CD4-positive, CD25-positive, alpha-beta regulatory T cell (primary cell): ENCODE data around the gene TMEM132C. TPM values are rescaled to one million over a fixed set of nuclear protein-coding genes. Genes with fewer than 3 reads are reported as not detected.

Experiments used
- ATAC-seq, 2 donors: fragments of 150-1000 bp; cut with Tn5 transposase; one replicate each; pipeline ENCODE4 v1.10.0; 2021; ENCODE audit warnings: low read depth in 2 of 2, moderate number of reproducible peaks in 2 of 2, moderate library complexity in 1 of 2
- DNase-seq, 3 donors: peaks; one replicate each; pipeline versions ENCODE4 v3.0.0 to v3.0.0-alpha.2; 2012 to 2022; ENCODE audit warnings: mixed read lengths in 1 of 3
- H3K27ac ChIP-seq: one replicate; pipeline ENCODE4 v1.7.0; 2013; ENCODE audit warnings: mild to moderate bottlenecking, low read length; ENCODE audit not compliant: insufficient read depth, poor library complexity, severe bottlenecking
- H3K27me3 ChIP-seq: one replicate; pipeline ENCODE4 v1.7.0; 2013; ENCODE audit warnings: low read length; ENCODE audit not compliant: control insufficient read depth, insufficient read depth
- H3K36me3 ChIP-seq: one replicate; pipeline ENCODE4 v1.7.0; 2013; ENCODE audit warnings: mild to moderate bottlenecking, low read length, moderate library complexity; ENCODE audit not compliant: control insufficient read depth, insufficient read depth
- H3K4me1 ChIP-seq: 2 replicates; pipeline ENCODE4 v1.7.0; 2013; ENCODE audit warnings: mild to moderate bottlenecking, low read length; ENCODE audit not compliant: insufficient read depth, control insufficient read depth, poor library complexity, severe bottlenecking
- H3K4me3 ChIP-seq: one replicate; pipeline ENCODE4 v1.7.0; 2013; ENCODE audit warnings: low read depth, mild to moderate bottlenecking, low read length, moderate library complexity
- H3K9me3 ChIP-seq, 2 experiments: 1 replicate in 1 of 2; 2 replicates in 1 of 2; pipeline ENCODE4 v1.7.0; 2013; ENCODE audit warnings: low read length in 2 of 2, mild to moderate bottlenecking in 1 of 2, moderate library complexity in 1 of 2; ENCODE audit not compliant: control insufficient read depth in 2 of 2
- H3K27ac Mint-ChIP-seq, 3 donors: one replicate each; pipeline ENCODE4 v1.8.0; 2020 to 2022; ENCODE audit warnings: mild to moderate bottlenecking in 3 of 3, mixed read lengths in 3 of 3, moderate library complexity in 2 of 3
- H3K27me3 Mint-ChIP-seq: one replicate; pipeline ENCODE4 v1.8.0; 2022; ENCODE audit warnings: mild to moderate bottlenecking, mixed read lengths
- H3K36me3 Mint-ChIP-seq: one replicate; pipeline ENCODE4 v1.8.0; 2020; ENCODE audit warnings: mixed read lengths
- H3K4me1 Mint-ChIP-seq, 4 donors: one replicate each; pipeline ENCODE4 v1.8.0; 2020 to 2022; ENCODE audit warnings: mixed read lengths in 4 of 4, mild to moderate bottlenecking in 1 of 4
- H3K4me3 Mint-ChIP-seq, 4 donors: one replicate each; pipeline ENCODE4 v1.8.0; 2020 to 2022; ENCODE audit warnings: mild to moderate bottlenecking in 4 of 4, mixed read lengths in 4 of 4, moderate library complexity in 3 of 4
- H3K9me3 Mint-ChIP-seq, 7 donors: one replicate each; pipeline ENCODE4 v1.8.0; 2020 to 2022; ENCODE audit warnings: mixed read lengths in 7 of 7, mild to moderate bottlenecking in 3 of 7, moderate library complexity in 2 of 7
- polyA plus RNA-seq, 4 donors: library from polyadenylated mRNA; unstranded; fragments of 300-500 nt; fragmentation: Illumina TruSeq; gene quantifications; one replicate each; pipeline ENCODE4 v1.2.3, GENCODE V29; 2021
- total RNA-seq: library from RNA; stranded (reverse); gene quantifications from one replicate; pipeline ENCODE4 v1.2.3, GENCODE V29; 2022

Gene TMEM132C
- total and polyA plus RNA-seq, 5 donors from 2014 or later: 0.06 TPM; not detected in 4

GRCh38 chr12:128536810-128537209, 269.8 kb downstream of the TMEM132C start:
- ATAC-seq: no peak
- no peaks in the 10 kb centered on the region for H3K9me3 ChIP-seq
- no peak overlapping the region for H3K4me3 Mint-ChIP-seq
- H3K36me3 ChIP-seq: no peaks in the 10 kb centered on the region
- H3K4me1 ChIP-seq: peaks cover 8% of the 10 kb centered on the region
- no peaks in the 10 kb centered on the region for H3K27me3 Mint-ChIP-seq
- peaks cover 10 to 35% (median 14%) of the 10 kb centered on the region in 4 donors for H3K4me1 Mint-ChIP-seq
- no peak overlapping the region for H3K27ac ChIP-seq
- H3K27ac Mint-ChIP-seq: no peak overlapping the region
- H3K4me3 ChIP-seq: no peak overlapping the region
- no peak for DNase-seq
- peaks cover 0 to 14% (median 0%) of the 10 kb centered on the region in 7 donors for H3K9me3 Mint-ChIP-seq
- H3K36me3 Mint-ChIP-seq: no peaks in the 10 kb centered on the region
- no peaks in the 10 kb centered on the region for H3K27me3 ChIP-seq

GRCh38 chr12:128537668-128538067, 270.7 kb downstream of the TMEM132C start:
- Histone ChIP-seq H3K36me3 (no peaks in the 10 kb centered on the region), H3K9me3 (no peaks in the 10 kb centered on the region), H3K27ac (no peak overlapping the region), H3K4me1 (peaks cover 8% of the 10 kb centered on the region), H3K27me3 (no peaks in the 10 kb centered on the region), H3K4me3 (no peak overlapping the region)
- ATAC-seq (no peak), DNase-seq (no peak)
- peaks cover 0 to 14% (median 0%) of the 10 kb centered on the region in 7 donors for H3K9me3 Mint-ChIP-seq
- no peaks in the 10 kb centered on the region for H3K27me3 Mint-ChIP-seq
- peaks cover 10 to 35% (median 14%) of the 10 kb centered on the region in 4 donors for H3K4me1 Mint-ChIP-seq
- no peaks in the 10 kb centered on the region for H3K36me3 Mint-ChIP-seq
- no peak overlapping the region for H3K4me3 Mint-ChIP-seq
- no peak overlapping the region for H3K27ac Mint-ChIP-seq

- Mint-ChIP-seq H3K4me3 (peak overlapping the region in 2 of 4 donors; percentile 82 to 95), H3K4me1 (peaks cover 0 to 17% (median 4%) of the 10 kb centered on the region in 4 donors), H3K36me3 (no peaks in the 10 kb centered on the region), H3K27me3 (peaks cover 5% of the 10 kb centered on the region), H3K27ac (peak overlapping the region in 2 of 3 donors; percentile 91 to 95), H3K9me3 (peaks cover 0 to 5% (median 0%) of the 10 kb centered on the region in 7 donors)
- peak overlapping the region; percentile 45 for H3K4me3 ChIP-seq
- no peaks in the 10 kb centered on the region for H3K27me3 ChIP-seq
- peak in 2 of 3 donors; percentile 18 to 47 for DNase-seq
- H3K4me1 ChIP-seq: peaks cover 11% of the 10 kb centered on the region
- H3K9me3 ChIP-seq: no peaks in the 10 kb centered on the region
- peak overlapping the region; percentile 62 for H3K27ac ChIP-seq
- no peaks in the 10 kb centered on the region for H3K36me3 ChIP-seq
- no peak for ATAC-seq
These were observed 275.9 kb downstream of the TMEM132C start for GRCh38 chr12:128542844-128543243.

- no peaks in the 10 kb centered on the region for H3K36me3 Mint-ChIP-seq
These were observed 276.5 kb downstream of the TMEM132C start for GRCh38 chr12:128543460-128543859.

GRCh38 chr12:128543971-128544370, 277.0 kb downstream of the TMEM132C start:
- DNase-seq: no peak
- peak overlapping the region in 1 of 3 donors; percentile 95 for H3K27ac Mint-ChIP-seq
- H3K36me3 Mint-ChIP-seq: no peaks in the 10 kb centered on the region

More at GRCh38 chr12:128543460-128543859, 276.5 kb downstream of the TMEM132C start:
- no peak for DNase-seq
- H3K4me1 Mint-ChIP-seq: peaks cover 0 to 17% (median 4%) of the 10 kb centered on the region in 4 donors
- peak overlapping the region in 2 of 3 donors; percentile 79 to 95 for H3K27ac Mint-ChIP-seq
- no peak overlapping the region for H3K4me3 ChIP-seq
- no peaks in the 10 kb centered on the region for H3K36me3 ChIP-seq
- peak overlapping the region; percentile 62 for H3K27ac ChIP-seq
- peaks cover 5% of the 10 kb centered on the region for H3K27me3 Mint-ChIP-seq
- H3K27me3 ChIP-seq: no peaks in the 10 kb centered on the region
- peaks cover 0 to 5% (median 0%) of the 10 kb centered on the region in 7 donors for H3K9me3 Mint-ChIP-seq
- ATAC-seq: no peak
- peak overlapping the region in 2 of 4 donors; percentile 82 to 95 for H3K4me3 Mint-ChIP-seq
- H3K4me1 ChIP-seq: peaks cover 11% of the 10 kb centered on the region
- no peaks in the 10 kb centered on the region for H3K9me3 ChIP-seq

GRCh38 chr12:128548949-128549348, 282.0 kb downstream of the TMEM132C start:
- Mint-ChIP-seq H3K4me3 (no peak overlapping the region), H3K4me1 (no peaks in the 10 kb centered on the region), H3K27me3 (peaks cover 5% of the 10 kb centered on the region), H3K9me3 (peaks cover 0 to 3% (median 0%) of the 10 kb centered on the region in 7 donors), H3K36me3 (no peaks in the 10 kb centered on the region), H3K27ac (no peak overlapping the region)
- no peak overlapping the region for H3K4me3 ChIP-seq
- DNase-seq (no peak), ATAC-seq (no peak)
- H3K27me3 ChIP-seq: no peaks in the 10 kb centered on the region
- peaks cover 0 to 1% of the 10 kb centered on the region in 2 experiments for H3K9me3 ChIP-seq
- H3K27ac ChIP-seq: no peak overlapping the region
- H3K4me1 ChIP-seq: peaks cover under 1% of the 10 kb centered on the region
- no peaks in the 10 kb centered on the region for H3K36me3 ChIP-seq

More at GRCh38 chr12:128543971-128544370, 277.0 kb downstream of the TMEM132C start:
- Histone ChIP-seq H3K4me3 (no peak overlapping the region), H3K4me1 (peaks cover 11% of the 10 kb centered on the region), H3K27me3 (no peaks in the 10 kb centered on the region), H3K9me3 (no peaks in the 10 kb centered on the region), H3K27ac (peak overlapping the region; percentile 62), H3K36me3 (no peaks in the 10 kb centered on the region)
- Mint-ChIP-seq H3K4me3 (no peak overlapping the region), H3K9me3 (peaks cover 0 to 5% (median 0%) of the 10 kb centered on the region in 7 donors), H3K4me1 (peaks cover 0 to 17% (median 4%) of the 10 kb centered on the region in 4 donors), H3K27me3 (peaks cover 5% of the 10 kb centered on the region)
- ATAC-seq: no peak

- H3K9me3 ChIP-seq: peaks cover 0 to 1% of the 10 kb centered on the region in 2 experiments
- H3K36me3 ChIP-seq: no peaks in the 10 kb centered on the region
- H3K36me3 Mint-ChIP-seq: no peaks in the 10 kb centered on the region
- no peak overlapping the region for H3K27ac Mint-ChIP-seq
- H3K27me3 ChIP-seq: no peaks in the 10 kb centered on the region
- H3K27ac ChIP-seq: no peak overlapping the region
- H3K9me3 Mint-ChIP-seq: peaks cover 0 to 3% (median 0%) of the 10 kb centered on the region in 7 donors
- H3K4me3 ChIP-seq: no peak overlapping the region
- ATAC-seq: no peak
- peaks cover 5% of the 10 kb centered on the region for H3K27me3 Mint-ChIP-seq
- H3K4me3 Mint-ChIP-seq: no peak overlapping the region
- H3K4me1 ChIP-seq: no peaks in the 10 kb centered on the region
- no peaks in the 10 kb centered on the region for H3K4me1 Mint-ChIP-seq
- no peak for DNase-seq
These were observed 282.7 kb downstream of the TMEM132C start for GRCh38 chr12:128549601-128550218.

- Mint-ChIP-seq H3K4me1 (no peaks in the 10 kb centered on the region), H3K27ac (no peak overlapping the region), H3K9me3 (peaks cover 0 to 6% (median 2%) of the 10 kb centered on the region in 7 donors), H3K36me3 (no peaks in the 10 kb centered on the region), H3K4me3 (no peak overlapping the region), H3K27me3 (no peaks in the 10 kb centered on the region)
- Histone ChIP-seq H3K27ac (no peak overlapping the region), H3K27me3 (no peaks in the 10 kb centered on the region), H3K36me3 (no peaks in the 10 kb centered on the region), H3K9me3 (peaks cover 0 to 3% of the 10 kb centered on the region in 2 experiments), H3K4me3 (no peak overlapping the region), H3K4me1 (no peaks in the 10 kb centered on the region)
- ATAC-seq: no peak
- no peak for DNase-seq
These were observed 284.3 kb downstream of the TMEM132C start for GRCh38 chr12:128551266-128551665.
